HCT116 (cell line): ENCODE results near the gene ALAS1. TPM values are rescaled to one million over a fixed set of nuclear protein-coding genes. Genes with fewer than 3 reads are reported as not detected.

Experiments
- ATAC-seq: fragments of 200-7000 bp; cut with Tn5 transposase; 2 replicates; pipeline ENCODE4 v1.9.1; 2020; ENCODE audit warnings: mild to moderate bottlenecking, moderate library complexity
- BruUV-seq: library from RNA; stranded (reverse); fragments of 400-500 nt; replicated peaks from 2 replicates; lab custom pipeline; 2021; lab: Mats Ljungman, UMichigan
- CTCF ChIA-PET: fragments of 300-600 bp; sonication (Branson Sonifier 250); formaldehyde crosslinking; loops from one replicate; lab custom pipeline; 2021; ENCODE audit warnings: antibody characterized with exemption; lab: Charles Lee
- POLR2A ChIA-PET: fragments of 300-600, 350-600 bp; sonication (Branson Sonifier 250); formaldehyde crosslinking; loops from one replicate; lab custom pipeline; 2021; ENCODE audit warnings: antibody characterized with exemption; lab: Charles Lee
- RAD21 ChIA-PET, 2 experiments: fragments of 300-600 bp; sonication (Branson Sonifier 250); formaldehyde crosslinking; loops; one replicate each; lab custom pipeline; 2023; ENCODE audit warnings: low total read pairs in 2 of 2; ENCODE audit not compliant: uncharacterized antibody in 2 of 2, unreplicated experiment in 2 of 2, low non-redundant PET in 1 of 2; lab: Charles Lee
- DNase-seq: peaks from one replicate; pipeline ENCODE4 v3.0.0-alpha.2; 2010; ENCODE audit warnings: low read depth, low spot score
- H2AFZ ChIP-seq: fragments of 200-600 bp; shearing (Covaris generic), sonication (generic); 2 replicates; pipeline ENCODE4 v1.6.1; 2017; ENCODE audit warnings: low read depth, mixed run types, mixed read lengths, antibody characterized with exemption, low read length; ENCODE audit not compliant: poor library complexity, severe bottlenecking
- H3K27ac ChIP-seq: 2 replicates; pipeline ENCODE4 v1.5.1; 2012; ENCODE audit warnings: low read depth, low read length
- H3K27me3 ChIP-seq: fragments of 200-600 bp; sonication (generic); 2 replicates; pipeline ENCODE4 v1.6.1; 2016; ENCODE audit warnings: mixed run types, low read length, mixed read lengths; ENCODE audit not compliant: insufficient read depth
- H3K36me3 ChIP-seq, 2 experiments: fragments of 200-500 bp in 1 of 2; fragments of 200-600 bp in 1 of 2; sonication (Bioruptor generic) in 1 of 2; sonication (generic) in 1 of 2; 2 replicates each; pipeline versions ENCODE4 v1.5.1 to v1.6.1; 2014 to 2016; ENCODE audit warnings: low read length in 2 of 2, inconsistent platforms in 1 of 2, mixed read lengths in 1 of 2, mixed run types in 1 of 2; ENCODE audit not compliant: insufficient read depth in 2 of 2, control insufficient read depth in 1 of 2
- H3K4me1 ChIP-seq, 2 experiments: fragments of 200-600 bp in 1 of 2; sonication (generic) in 1 of 2; 2 replicates each; pipeline versions ENCODE4 v1.5.1 to v1.6.1; 2012 to 2017; ENCODE audit warnings: low read length in 2 of 2, inconsistent platforms in 1 of 2, mild to moderate bottlenecking in 1 of 2, mixed read lengths in 1 of 2, mixed run types in 1 of 2, moderate library complexity in 1 of 2; ENCODE audit not compliant: insufficient read depth in 2 of 2, control insufficient read depth in 1 of 2
- H3K4me2 ChIP-seq: fragments of 200-600 bp; sonication (generic); 2 replicates; pipeline ENCODE4 v1.6.1; 2017; ENCODE audit warnings: mixed run types, low read length, mixed read lengths
- H3K4me3 ChIP-seq, 2 experiments: fragments of 200-600 bp in 1 of 2; sonication (generic) in 1 of 2; replicated peaks in 1 of 2; 2 replicates each; pipeline ENCODE4 v1.5.1; 2011 to 2016; ENCODE audit warnings: low read length in 2 of 2, control low read depth in 1 of 2, low read depth in 1 of 2, mild to moderate bottlenecking in 1 of 2, mixed read lengths in 1 of 2, mixed run types in 1 of 2
- H3K79me2 ChIP-seq: fragments of 200-600 bp; sonication (generic); 2 replicates; pipeline ENCODE4 v1.6.1; 2017; ENCODE audit warnings: mild to moderate bottlenecking, mixed run types, low read length, moderate library complexity, mixed read lengths; ENCODE audit not compliant: insufficient read depth
- H3K9ac ChIP-seq: fragments of 200-600 bp; sonication (generic); 2 replicates; pipeline ENCODE4 v1.6.1; 2016; ENCODE audit warnings: low read length, mixed read lengths
- H3K9me2 ChIP-seq: fragments of 200-600 bp; sonication (generic), shearing (Covaris generic); 2 replicates; pipeline ENCODE4 v1.6.1; 2017; ENCODE audit warnings: mixed run types, mild to moderate bottlenecking, moderate library complexity; ENCODE audit not compliant: insufficient read depth
- H3K9me3 ChIP-seq, 2 experiments: fragments of 200-500 bp in 1 of 2; fragments of 200-600 bp in 1 of 2; sonication (Bioruptor generic) in 1 of 2; sonication (generic) in 1 of 2; 2 replicates each; pipeline ENCODE4 v1.6.1; 2014 to 2017; ENCODE audit warnings: low read length in 2 of 2, mixed read lengths in 2 of 2, inconsistent platforms in 1 of 2, low read depth in 1 of 2, mild to moderate bottlenecking in 1 of 2, mixed run types in 1 of 2, moderate library complexity in 1 of 2; ENCODE audit not compliant: control insufficient read depth in 1 of 2, insufficient read depth in 1 of 2
- H4K20me1 ChIP-seq: fragments of 200-600 bp; sonication (generic), shearing (Covaris generic); 2 replicates; pipeline ENCODE4 v1.6.1; 2017; ENCODE audit warnings: mixed run types, mild to moderate bottlenecking, moderate library complexity; ENCODE audit not compliant: insufficient read depth
- EZH2 ChIP-seq: fragments of 200-600 bp; sonication (generic); IDR thresholded peaks from 2 replicates; pipeline ENCODE4 v1.6.1; 2017; ENCODE audit warnings: antibody characterized with exemption, mixed run types
- EZH2phosphoT487 ChIP-seq: fragments of 200-600 bp; IDR thresholded peaks from 2 replicates; pipeline ENCODE4 v1.6.1; 2018; ENCODE audit warnings: antibody characterized with exemption, borderline replicate concordance
- FOSL1 ChIP-seq: IDR thresholded peaks from 2 replicates; pipeline ENCODE4 v1.6.1; 2012; ENCODE audit warnings: low read depth
- SIN3A ChIP-seq: IDR thresholded peaks from 2 replicates; pipeline ENCODE4 v1.6.1; 2012; ENCODE audit warnings: low read depth
- SP1 ChIP-seq: IDR thresholded peaks from 2 replicates; pipeline ENCODE4 v1.6.1; 2012; ENCODE audit warnings: low read depth
- SRF ChIP-seq: IDR thresholded peaks from 2 replicates; pipeline ENCODE4 v1.6.1; 2012; ENCODE audit warnings: low read depth
- intact Hi-C: fragments of 100-400 bp; cut with micrococcal nuclease; formaldehyde crosslinking; loops from 2 replicates; pipeline ENCODE4 v1.10.0; 2022
- total RNA-seq: library from RNA; stranded (reverse); gene quantifications from one replicate; pipeline ENCODE4 v1.2.1, GENCODE V29; 2021; ENCODE audit not compliant: unreplicated experiment
- TF ChIP-seq, protein P1 (sequence below): IDR thresholded peaks from 2 replicates; pipeline ENCODE4 v1.6.1; 2012; ENCODE audit warnings: low read depth

The ALAS1 gene
- total RNA-seq, 1 experiment from 2014 or later: 74.0 TPM

DNA sequence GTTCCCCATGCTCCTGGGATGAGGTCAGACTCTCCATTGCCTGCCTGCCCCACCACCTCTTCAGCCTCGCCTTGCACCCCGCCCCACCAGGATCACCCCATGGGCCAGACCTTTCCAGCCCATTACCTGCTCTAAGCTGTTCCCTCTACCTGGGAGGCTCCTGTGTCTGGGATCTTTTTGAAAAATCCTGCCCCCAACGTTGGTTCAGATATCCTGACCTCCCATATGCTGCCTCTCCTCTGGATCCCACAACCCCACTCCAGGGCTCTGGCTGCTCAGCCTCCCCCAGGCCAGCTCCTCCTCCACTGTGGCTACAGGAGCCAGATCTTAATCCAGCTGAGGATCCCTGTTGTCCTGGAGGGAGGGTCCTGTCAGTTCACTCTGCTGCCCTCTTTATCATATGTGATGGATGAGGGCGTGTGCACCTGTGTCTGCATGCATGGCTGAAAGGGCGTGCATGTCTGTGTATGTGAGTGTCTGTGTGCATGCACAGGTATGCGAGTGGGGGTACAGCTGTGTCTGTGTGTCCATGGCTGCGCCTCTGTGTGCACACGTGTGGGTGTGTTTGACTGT lies 21.7 kb upstream of the ALAS1 start:
- Histone ChIP-seq H2AFZ (no peak overlapping the region), H3K27me3 (no peaks in the 10 kb centered on the region), H3K4me1 (peaks cover 6 to 9% of the 10 kb centered on the region in 2 experiments; a peak in 3 of 4 replicates), H3K27ac (no peak overlapping the region), H3K79me2 (no peaks in the 10 kb centered on the region), H3K4me2 (no peak overlapping the region), H3K9ac (no peak overlapping the region), H3K36me3 (no peaks in the 10 kb centered on the region), H3K4me3 (no peak overlapping the region), H3K9me2 (no peaks in the 10 kb centered on the region)
- ChIA-PET POLR2A (no interaction called here), RAD21 (no interaction called here)
- intact Hi-C loops: no loop called here
- no TSS peak for BruUV-seq
- DNase-seq: no peak
- no peak for ATAC-seq
- TF ChIP-seq EZH2phosphoT487 (no peak), FOSL1 (no peak), SRF (no peak), SIN3A (no peak), EZH2 (no peak), SP1 (no peak)
- TF ChIP-seq, protein P1, sequence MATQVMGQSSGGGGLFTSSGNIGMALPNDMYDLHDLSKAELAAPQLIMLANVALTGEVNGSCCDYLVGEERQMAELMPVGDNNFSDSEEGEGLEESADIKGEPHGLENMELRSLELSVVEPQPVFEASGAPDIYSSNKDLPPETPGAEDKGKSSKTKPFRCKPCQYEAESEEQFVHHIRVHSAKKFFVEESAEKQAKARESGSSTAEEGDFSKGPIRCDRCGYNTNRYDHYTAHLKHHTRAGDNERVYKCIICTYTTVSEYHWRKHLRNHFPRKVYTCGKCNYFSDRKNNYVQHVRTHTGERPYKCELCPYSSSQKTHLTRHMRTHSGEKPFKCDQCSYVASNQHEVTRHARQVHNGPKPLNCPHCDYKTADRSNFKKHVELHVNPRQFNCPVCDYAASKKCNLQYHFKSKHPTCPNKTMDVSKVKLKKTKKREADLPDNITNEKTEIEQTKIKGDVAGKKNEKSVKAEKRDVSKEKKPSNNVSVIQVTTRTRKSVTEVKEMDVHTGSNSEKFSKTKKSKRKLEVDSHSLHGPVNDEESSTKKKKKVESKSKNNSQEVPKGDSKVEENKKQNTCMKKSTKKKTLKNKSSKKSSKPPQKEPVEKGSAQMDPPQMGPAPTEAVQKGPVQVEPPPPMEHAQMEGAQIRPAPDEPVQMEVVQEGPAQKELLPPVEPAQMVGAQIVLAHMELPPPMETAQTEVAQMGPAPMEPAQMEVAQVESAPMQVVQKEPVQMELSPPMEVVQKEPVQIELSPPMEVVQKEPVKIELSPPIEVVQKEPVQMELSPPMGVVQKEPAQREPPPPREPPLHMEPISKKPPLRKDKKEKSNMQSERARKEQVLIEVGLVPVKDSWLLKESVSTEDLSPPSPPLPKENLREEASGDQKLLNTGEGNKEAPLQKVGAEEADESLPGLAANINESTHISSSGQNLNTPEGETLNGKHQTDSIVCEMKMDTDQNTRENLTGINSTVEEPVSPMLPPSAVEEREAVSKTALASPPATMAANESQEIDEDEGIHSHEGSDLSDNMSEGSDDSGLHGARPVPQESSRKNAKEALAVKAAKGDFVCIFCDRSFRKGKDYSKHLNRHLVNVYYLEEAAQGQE: no peak
- TF ChIP-seq, all 23 proteins: peak for 0
- CTCF ChIA-PET: no interaction called here
- Histone ChIP-seq H3K9me3 (no peaks in the 10 kb centered on the region), H4K20me1 (no peaks in the 10 kb centered on the region)
